Stimulated activated naive CD4-positive, alpha-beta T cell (primary cell): ENCODE data around the gene GABRB3.

Experiments
- DNase-seq, 6 experiments: peaks; one replicate each; lab custom pipeline; 2025; lab: John Stamatoyannopoulos, UW

GABRB3 gene

GRCh38 chr15:26676115-26676514, 96.8 kb downstream of the GABRB3 start:
- DNase-seq, result no peak

GRCh38 chr15:26674467-26674866, 98.4 kb downstream of the GABRB3 start:
- no peak for DNase-seq

- DNase-seq, result no peak
Measured at GRCh38 chr15:26673445-26673844, 99.4 kb downstream of the GABRB3 start.

- no peak for DNase-seq
Measured at GRCh38 chr15:26670116-26670515, 102.8 kb downstream of the GABRB3 start.

GRCh38 chr15:26667222-26667988, 105.5 kb downstream of the GABRB3 start:
- no peak for DNase-seq

GRCh38 chr15:26665957-26666791, 106.7 kb downstream of the GABRB3 start:
- no peak for DNase-seq

- no peak for DNase-seq
Measured at GRCh38 chr15:26662283-26662682, 110.6 kb downstream of the GABRB3 start.

- no peak for DNase-seq
Measured at GRCh38 chr15:26661748-26662147, 111.1 kb downstream of the GABRB3 start.

- no peak for DNase-seq
Measured at GRCh38 chr15:26661107-26661506, 111.8 kb downstream of the GABRB3 start.

- no peak for DNase-seq
Measured at GRCh38 chr15:26660241-26660640, 112.6 kb downstream of the GABRB3 start.

GRCh38 chr15:26658290-26658689, 114.6 kb downstream of the GABRB3 start:
- no peak for DNase-seq

GRCh38 chr15:26656080-26656479, 116.8 kb downstream of the GABRB3 start:
- DNase-seq, result no peak

- no peak for DNase-seq
Measured at GRCh38 chr15:26651909-26652308, 121.0 kb downstream of the GABRB3 start.

GRCh38 chr15:26648676-26649075, 124.2 kb downstream of the GABRB3 start:
- no peak for DNase-seq

GRCh38 chr15:26644948-26645347, 127.9 kb downstream of the GABRB3 start:
- DNase-seq, result no peak

GRCh38 chr15:26641144-26641543, 131.7 kb downstream of the GABRB3 start:
- DNase-seq, result no peak

GRCh38 chr15:26640601-26641000, 132.3 kb downstream of the GABRB3 start:
- DNase-seq, result no peak

GRCh38 chr15:26639966-26640365, 132.9 kb downstream of the GABRB3 start:
- no peak for DNase-seq

- DNase-seq, result no peak
Measured at GRCh38 chr15:26635614-26636013, 137.3 kb downstream of the GABRB3 start.

GRCh38 chr15:26635105-26635504, 137.8 kb downstream of the GABRB3 start:
- DNase-seq, result no peak

- no peak for DNase-seq
Measured at GRCh38 chr15:26634319-26634718, 138.5 kb downstream of the GABRB3 start.

GRCh38 chr15:26632500-26632899, 140.4 kb downstream of the GABRB3 start:
- no peak for DNase-seq

GRCh38 chr15:26631894-26632293, 141.0 kb downstream of the GABRB3 start:
- DNase-seq, result no peak
